K562 (cell line): Measurements from ENCODE around the gene POLR3GL. TPM values are rescaled to one million over a fixed set of nuclear protein-coding genes. Genes with fewer than 3 reads are reported as not detected.

Experiments used
- GATAD2A ChIP-seq: fragments of 450-650 bp; IDR thresholded peaks from 2 replicates; pipeline ENCODE4 v1.6.1; 2017
- HOXB6 ChIP-seq: fragments of 250-450 bp; sonication (Bioruptor Pico); IDR thresholded peaks from 2 replicates; pipeline ENCODE4 v1.5.1; 2022; ENCODE audit warnings: mild to moderate bottlenecking, borderline replicate concordance
- IRF2 ChIP-seq: sonication (generic); formaldehyde crosslinking; IDR thresholded peaks from 2 replicates; pipeline ENCODE4 v1.8.1; 2022; ENCODE audit warnings: mild to moderate bottlenecking, missing genetic modification reagents
- PCBP1 ChIP-seq: fragments of 200-400 bp; formaldehyde crosslinking; IDR thresholded peaks from 2 replicates; pipeline ENCODE4 v1.6.1; 2018; ENCODE audit warnings: mild to moderate bottlenecking, low read depth, low read length; ENCODE audit not compliant: poor library complexity, severe bottlenecking
- RAD51 ChIP-seq: fragments of 450-650 bp; IDR thresholded peaks from 2 replicates; pipeline ENCODE4 v1.7.1; 2016; ENCODE audit warnings: low read depth, mild to moderate bottlenecking, borderline replicate concordance
- ZSCAN32 ChIP-seq: fragments of 450-650 bp; formaldehyde crosslinking; IDR thresholded peaks from 2 replicates; pipeline ENCODE4 v1.4.0; 2020; ENCODE audit warnings: mild to moderate bottlenecking, moderate library complexity
- polyA plus RNA-seq, 8 experiments: library from polyadenylated mRNA; depleted of rRNA in 4 of 8; stranded (reverse) in 5 of 8; unstranded in 3 of 8; fragments of >200 nt; fragmentation: Nextera tagmentation in 2 of 8; fragmentation: Illumina TruSeq in 1 of 8; extraction: Ambion mirVana in 2 of 8; extraction: Trizol in 1 of 8; gene quantifications; 2 replicates each; pipeline versions ENCODE4 v1.2.1 to v1.2.3, GENCODE V29; 2011 to 2014; ENCODE audit warnings: inconsistent platforms in 1 of 8, missing spikeins in 1 of 8
- total RNA-seq, 7 experiments: library from RNA; depleted of rRNA in 6 of 7; stranded (reverse); fragments of >200 nt in 6 of 7; fragmentation: Illumina TruSeq in 2 of 7; extraction: Trizol in 2 of 7; gene quantifications; 2 replicates each; pipeline versions ENCODE4 v1.2.1 to v1.2.3, GENCODE V29; 2011 to 2021; ENCODE audit warnings: low replicate concordance in 1 of 7
- TF ChIP-seq, protein P1 (sequence below): sonication (generic); formaldehyde crosslinking; IDR thresholded peaks from 2 replicates; pipeline ENCODE4 v1.8.1; 2023; ENCODE audit warnings: missing genetic modification reagents, mild to moderate bottlenecking, borderline replicate concordance
- TF ChIP-seq, protein P2 (sequence below): sonication (generic); formaldehyde crosslinking; IDR thresholded peaks from 2 replicates; pipeline ENCODE4 v1.8.1; 2023; ENCODE audit warnings: mild to moderate bottlenecking, missing genetic modification reagents
- TF ChIP-seq, protein P3 (sequence below): IDR thresholded peaks from 2 replicates; pipeline ENCODE4 v1.6.1; 2011; ENCODE audit not compliant: insufficient read length; ENCODE audit errors: extremely low read depth
- TF ChIP-seq, protein P4 (sequence below): sonication (generic); formaldehyde crosslinking; IDR thresholded peaks from 2 replicates; pipeline ENCODE4 v1.8.0; 2022; ENCODE audit warnings: missing genetic modification reagents, mild to moderate bottlenecking, borderline replicate concordance

POLR3GL gene
- total and polyA plus RNA-seq, 9 of the 15 experiments (the other 6 are each of a cell fraction or from before 2014, with no cell fraction given): 14.6 to 48.4 (median 38.2) TPM

DNA sequence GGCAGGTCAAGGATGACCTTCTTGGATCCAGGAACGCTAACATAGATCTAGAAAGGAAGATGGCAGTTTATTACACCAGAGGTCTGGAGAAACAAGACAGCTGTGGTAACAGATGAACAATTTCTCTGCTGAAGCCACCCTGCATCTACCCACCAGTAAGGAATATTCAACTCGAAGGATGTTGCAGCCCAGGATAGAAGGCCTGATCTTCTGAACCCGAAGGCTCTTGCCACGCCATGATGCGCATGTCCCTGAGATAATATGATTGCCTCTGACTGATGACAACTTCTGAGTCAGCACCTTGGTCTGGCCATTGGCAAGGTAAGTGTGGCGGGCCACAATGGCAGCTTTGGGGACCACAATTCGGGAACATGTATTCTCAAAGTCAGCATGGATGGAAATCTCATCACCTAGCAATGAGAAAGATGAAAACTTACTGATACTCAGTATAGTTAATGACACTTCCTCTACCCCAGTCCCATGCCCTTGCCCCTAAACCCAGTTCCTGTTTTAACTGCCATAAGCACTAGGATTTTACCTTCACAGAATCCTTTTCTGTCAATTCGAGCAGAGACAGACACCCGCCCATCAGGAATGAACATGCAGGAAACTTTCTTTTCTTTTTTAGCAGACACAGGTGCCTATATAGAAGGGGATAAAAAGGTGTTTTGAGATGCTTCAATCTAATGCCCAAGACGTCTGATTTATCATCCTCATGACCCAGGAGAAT is 30.1 kb downstream of the POLR3GL start (continued):
- TF ChIP-seq, protein P1, sequence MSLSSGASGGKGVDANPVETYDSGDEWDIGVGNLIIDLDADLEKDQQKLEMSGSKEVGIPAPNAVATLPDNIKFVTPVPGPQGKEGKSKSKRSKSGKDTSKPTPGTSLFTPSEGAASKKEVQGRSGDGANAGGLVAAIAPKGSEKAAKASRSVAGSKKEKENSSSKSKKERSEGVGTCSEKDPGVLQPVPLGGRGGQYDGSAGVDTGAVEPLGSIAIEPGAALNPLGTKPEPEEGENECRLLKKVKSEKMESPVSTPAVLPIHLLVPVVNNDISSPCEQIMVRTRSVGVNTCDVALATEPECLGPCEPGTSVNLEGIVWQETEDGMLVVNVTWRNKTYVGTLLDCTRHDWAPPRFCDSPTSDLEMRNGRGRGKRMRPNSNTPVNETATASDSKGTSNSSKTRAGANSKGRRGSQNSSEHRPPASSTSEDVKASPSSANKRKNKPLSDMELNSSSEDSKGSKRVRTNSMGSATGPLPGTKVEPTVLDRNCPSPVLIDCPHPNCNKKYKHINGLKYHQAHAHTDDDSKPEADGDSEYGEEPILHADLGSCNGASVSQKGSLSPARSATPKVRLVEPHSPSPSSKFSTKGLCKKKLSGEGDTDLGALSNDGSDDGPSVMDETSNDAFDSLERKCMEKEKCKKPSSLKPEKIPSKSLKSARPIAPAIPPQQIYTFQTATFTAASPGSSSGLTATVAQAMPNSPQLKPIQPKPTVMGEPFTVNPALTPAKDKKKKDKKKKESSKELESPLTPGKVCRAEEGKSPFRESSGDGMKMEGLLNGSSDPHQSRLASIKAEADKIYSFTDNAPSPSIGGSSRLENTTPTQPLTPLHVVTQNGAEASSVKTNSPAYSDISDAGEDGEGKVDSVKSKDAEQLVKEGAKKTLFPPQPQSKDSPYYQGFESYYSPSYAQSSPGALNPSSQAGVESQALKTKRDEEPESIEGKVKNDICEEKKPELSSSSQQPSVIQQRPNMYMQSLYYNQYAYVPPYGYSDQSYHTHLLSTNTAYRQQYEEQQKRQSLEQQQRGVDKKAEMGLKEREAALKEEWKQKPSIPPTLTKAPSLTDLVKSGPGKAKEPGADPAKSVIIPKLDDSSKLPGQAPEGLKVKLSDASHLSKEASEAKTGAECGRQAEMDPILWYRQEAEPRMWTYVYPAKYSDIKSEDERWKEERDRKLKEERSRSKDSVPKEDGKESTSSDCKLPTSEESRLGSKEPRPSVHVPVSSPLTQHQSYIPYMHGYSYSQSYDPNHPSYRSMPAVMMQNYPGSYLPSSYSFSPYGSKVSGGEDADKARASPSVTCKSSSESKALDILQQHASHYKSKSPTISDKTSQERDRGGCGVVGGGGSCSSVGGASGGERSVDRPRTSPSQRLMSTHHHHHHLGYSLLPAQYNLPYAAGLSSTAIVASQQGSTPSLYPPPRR (CRISPR knock-in tag): no peak
- TF ChIP-seq HOXB6 (CRISPR knock-in tag) (peak; percentile 49; the same call in 1 of the 2 replicates), PCBP1 (no peak), ZSCAN32 (0 out of 2 replicates have a peak, but pooled peaks have one; percentile 12), GATAD2A (0 out of 2 replicates have a peak, but pooled peaks have one; percentile 20), RAD51 (no peak), IRF2 (CRISPR knock-in tag) (no peak)
- TF ChIP-seq, protein P2, sequence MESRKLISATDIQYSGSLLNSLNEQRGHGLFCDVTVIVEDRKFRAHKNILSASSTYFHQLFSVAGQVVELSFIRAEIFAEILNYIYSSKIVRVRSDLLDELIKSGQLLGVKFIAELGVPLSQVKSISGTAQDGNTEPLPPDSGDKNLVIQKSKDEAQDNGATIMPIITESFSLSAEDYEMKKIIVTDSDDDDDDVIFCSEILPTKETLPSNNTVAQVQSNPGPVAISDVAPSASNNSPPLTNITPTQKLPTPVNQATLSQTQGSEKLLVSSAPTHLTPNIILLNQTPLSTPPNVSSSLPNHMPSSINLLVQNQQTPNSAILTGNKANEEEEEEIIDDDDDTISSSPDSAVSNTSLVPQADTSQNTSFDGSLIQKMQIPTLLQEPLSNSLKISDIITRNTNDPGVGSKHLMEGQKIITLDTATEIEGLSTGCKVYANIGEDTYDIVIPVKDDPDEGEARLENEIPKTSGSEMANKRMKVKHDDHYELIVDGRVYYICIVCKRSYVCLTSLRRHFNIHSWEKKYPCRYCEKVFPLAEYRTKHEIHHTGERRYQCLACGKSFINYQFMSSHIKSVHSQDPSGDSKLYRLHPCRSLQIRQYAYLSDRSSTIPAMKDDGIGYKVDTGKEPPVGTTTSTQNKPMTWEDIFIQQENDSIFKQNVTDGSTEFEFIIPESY (CRISPR knock-in tag): no peak
- TF ChIP-seq, protein P3, sequence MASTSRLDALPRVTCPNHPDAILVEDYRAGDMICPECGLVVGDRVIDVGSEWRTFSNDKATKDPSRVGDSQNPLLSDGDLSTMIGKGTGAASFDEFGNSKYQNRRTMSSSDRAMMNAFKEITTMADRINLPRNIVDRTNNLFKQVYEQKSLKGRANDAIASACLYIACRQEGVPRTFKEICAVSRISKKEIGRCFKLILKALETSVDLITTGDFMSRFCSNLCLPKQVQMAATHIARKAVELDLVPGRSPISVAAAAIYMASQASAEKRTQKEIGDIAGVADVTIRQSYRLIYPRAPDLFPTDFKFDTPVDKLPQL: no peak
- TF ChIP-seq, protein P4, sequence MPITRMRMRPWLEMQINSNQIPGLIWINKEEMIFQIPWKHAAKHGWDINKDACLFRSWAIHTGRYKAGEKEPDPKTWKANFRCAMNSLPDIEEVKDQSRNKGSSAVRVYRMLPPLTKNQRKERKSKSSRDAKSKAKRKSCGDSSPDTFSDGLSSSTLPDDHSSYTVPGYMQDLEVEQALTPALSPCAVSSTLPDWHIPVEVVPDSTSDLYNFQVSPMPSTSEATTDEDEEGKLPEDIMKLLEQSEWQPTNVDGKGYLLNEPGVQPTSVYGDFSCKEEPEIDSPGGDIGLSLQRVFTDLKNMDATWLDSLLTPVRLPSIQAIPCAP (CRISPR knock-in tag): no peak
- TF ChIP-seq, all 486 proteins: peak for 75
